GM12892 (cell line): ENCODE measurements around the gene AP1B1.

Experiments used
- POLR2A ChIP-seq: IDR thresholded peaks from 2 replicates; pipeline ENCODE4 v1.6.1; 2011; ENCODE audit warnings: low read depth, low read length, control low read depth
- POLR2AphosphoS5 ChIP-seq: IDR thresholded peaks from 2 replicates; pipeline ENCODE4 v1.6.1; 2011; ENCODE audit warnings: low read depth, low read length, control low read depth

- TF ChIP-seq POLR2A (no peak), POLR2AphosphoS5 (no peak)
These were observed 36.5 kb downstream of the AP1B1 start for GRCh38 chr22:29351891-29352290.
